Measurements from ENCODE around the gene CTNNAL1. TPM values are rescaled to one million over a fixed set of nuclear protein-coding genes. Genes with fewer than 3 reads are reported as not detected.

CTNNAL1 gene
- total RNA-seq, 2 donors from 2014 or later: 22.4 to 30.2 TPM

GRCh38 chr9:109051733-109052132 is 38.4 kb upstream of the CTNNAL1 start:
- intact Hi-C loops (cut with DNase I): no loop called here
- H3K27me3 ChIP-seq: no peaks in the 10 kb centered on the region
- no peaks in the 10 kb centered on the region for H3K4me1 ChIP-seq
- TF ChIP-seq, protein P1, sequence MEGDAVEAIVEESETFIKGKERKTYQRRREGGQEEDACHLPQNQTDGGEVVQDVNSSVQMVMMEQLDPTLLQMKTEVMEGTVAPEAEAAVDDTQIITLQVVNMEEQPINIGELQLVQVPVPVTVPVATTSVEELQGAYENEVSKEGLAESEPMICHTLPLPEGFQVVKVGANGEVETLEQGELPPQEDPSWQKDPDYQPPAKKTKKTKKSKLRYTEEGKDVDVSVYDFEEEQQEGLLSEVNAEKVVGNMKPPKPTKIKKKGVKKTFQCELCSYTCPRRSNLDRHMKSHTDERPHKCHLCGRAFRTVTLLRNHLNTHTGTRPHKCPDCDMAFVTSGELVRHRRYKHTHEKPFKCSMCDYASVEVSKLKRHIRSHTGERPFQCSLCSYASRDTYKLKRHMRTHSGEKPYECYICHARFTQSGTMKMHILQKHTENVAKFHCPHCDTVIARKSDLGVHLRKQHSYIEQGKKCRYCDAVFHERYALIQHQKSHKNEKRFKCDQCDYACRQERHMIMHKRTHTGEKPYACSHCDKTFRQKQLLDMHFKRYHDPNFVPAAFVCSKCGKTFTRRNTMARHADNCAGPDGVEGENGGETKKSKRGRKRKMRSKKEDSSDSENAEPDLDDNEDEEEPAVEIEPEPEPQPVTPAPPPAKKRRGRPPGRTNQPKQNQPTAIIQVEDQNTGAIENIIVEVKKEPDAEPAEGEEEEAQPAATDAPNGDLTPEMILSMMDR (IDR thresholded peaks at IDR 0.05): no peak
- H3K27ac ChIP-seq: no peak overlapping the region
- peaks cover 12% of the 10 kb centered on the region for H3K36me3 ChIP-seq
- H3K4me3 ChIP-seq: no peak overlapping the region
- DNase-seq: no peak
- no peak overlapping the region for H3K9ac ChIP-seq (ENCODE audit: low read depth in 2 of 2, low read length in 2 of 2)
- H3K9me3 ChIP-seq: no peaks in the 10 kb centered on the region

GRCh38 chr9:109050444-109050843 is 37.1 kb upstream of the CTNNAL1 start:
- H3K9ac ChIP-seq (ENCODE audit: low read depth in 2 of 2, low read length in 2 of 2): no peak overlapping the region
- no peaks in the 10 kb centered on the region for H3K4me1 ChIP-seq
- TF ChIP-seq, protein P1 (IDR thresholded peaks at IDR 0.05): no peak
- H3K27ac ChIP-seq: no peak overlapping the region
- H3K27me3 ChIP-seq: no peaks in the 10 kb centered on the region
- intact Hi-C loops (cut with DNase I): no loop called here
- no peaks in the 10 kb centered on the region for H3K9me3 ChIP-seq
- H3K36me3 ChIP-seq: peaks cover 12% of the 10 kb centered on the region
- no peak overlapping the region for H3K4me3 ChIP-seq
- DNase-seq: no peak

- Histone ChIP-seq H3K9ac (ENCODE audit: low read depth in 2 of 2, low read length in 2 of 2) (no peak overlapping the region), H3K4me3 (no peak overlapping the region), H3K27me3 (no peaks in the 10 kb centered on the region), H3K36me3 (peaks cover 12% of the 10 kb centered on the region), H3K9me3 (no peaks in the 10 kb centered on the region), H3K4me1 (no peaks in the 10 kb centered on the region), H3K27ac (no peak overlapping the region)
- no peak for DNase-seq
- intact Hi-C loops (cut with DNase I): no loop called here
- TF ChIP-seq, protein P1 (IDR thresholded peaks at IDR 0.05): no peak
Measured at GRCh38 chr9:109048822-109049221, 35.5 kb upstream of the CTNNAL1 start.

DNA sequence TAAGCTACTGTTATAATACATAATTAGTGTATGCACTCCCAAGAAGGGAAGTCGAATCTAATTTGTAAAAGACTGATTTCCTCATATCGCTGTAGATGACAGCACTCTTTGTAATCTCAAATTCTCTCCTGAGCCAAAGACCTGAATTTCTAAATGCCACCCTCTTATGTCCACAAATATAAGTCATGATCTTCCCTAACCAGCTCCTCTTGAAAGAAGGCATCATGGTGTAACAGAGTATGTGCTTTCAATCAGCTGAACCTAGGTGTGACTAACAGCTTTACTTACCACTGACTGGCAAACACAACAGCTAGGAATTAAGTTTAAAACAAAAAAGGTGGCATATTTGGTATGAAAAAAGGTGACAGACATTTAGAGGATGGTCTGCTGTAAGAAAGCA is 34.0 kb upstream of the CTNNAL1 start:
- TF ChIP-seq, protein P1 (IDR thresholded peaks at IDR 0.05): no peak
- peaks cover 4% of the 10 kb centered on the region for H3K36me3 ChIP-seq
- no peak overlapping the region for H3K4me3 ChIP-seq
- no peaks in the 10 kb centered on the region for H3K4me1 ChIP-seq
- H3K27me3 ChIP-seq: no peaks in the 10 kb centered on the region
- DNase-seq: no peak
- no peaks in the 10 kb centered on the region for H3K9me3 ChIP-seq
- H3K9ac ChIP-seq (ENCODE audit: low read depth in 2 of 2, low read length in 2 of 2): no peak overlapping the region
- intact Hi-C loops (cut with DNase I): no loop called here
- no peak overlapping the region for H3K27ac ChIP-seq

- no peaks in the 10 kb centered on the region for H3K27me3 ChIP-seq
- TF ChIP-seq, protein P1 (IDR thresholded peaks at IDR 0.05): no peak
- H3K9ac ChIP-seq (ENCODE audit: low read depth in 2 of 2, low read length in 2 of 2): no peak overlapping the region
- no peak overlapping the region for H3K4me3 ChIP-seq
- intact Hi-C loops (cut with DNase I): no loop called here
- no peak for DNase-seq
- H3K36me3 ChIP-seq: peaks cover 4% of the 10 kb centered on the region
- H3K9me3 ChIP-seq: no peaks in the 10 kb centered on the region
- no peak overlapping the region for H3K27ac ChIP-seq
- no peaks in the 10 kb centered on the region for H3K4me1 ChIP-seq
Measured at GRCh38 chr9:109046346-109046745, 33.0 kb upstream of the CTNNAL1 start.

DNA sequence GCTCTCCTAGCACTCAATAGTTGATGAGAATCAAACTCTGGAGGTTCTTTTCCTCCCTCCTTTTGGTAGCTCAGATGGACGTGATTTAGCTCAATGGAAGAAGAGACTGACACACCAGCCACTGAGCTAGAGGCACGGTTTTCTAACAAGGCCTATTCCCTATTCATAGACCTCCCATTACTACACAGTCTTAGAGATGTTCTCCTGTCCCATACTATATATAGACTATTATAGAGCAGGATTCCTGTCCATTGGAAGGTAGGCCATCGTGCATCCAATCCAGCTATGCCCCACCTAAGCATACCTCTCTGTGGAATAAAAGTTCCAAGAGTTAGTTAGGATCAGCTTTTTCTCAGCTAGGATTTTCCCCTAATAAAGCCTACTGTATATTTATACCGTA is 30.3 kb upstream of the CTNNAL1 start:
- TF ChIP-seq, protein P1 (IDR thresholded peaks at IDR 0.05): no peak
- Histone ChIP-seq H3K4me1 (no peaks in the 10 kb centered on the region), H3K27me3 (no peaks in the 10 kb centered on the region), H3K36me3 (peaks cover 4% of the 10 kb centered on the region), H3K9me3 (no peaks in the 10 kb centered on the region), H3K4me3 (no peak overlapping the region), H3K9ac (ENCODE audit: low read depth in 2 of 2, low read length in 2 of 2) (no peak overlapping the region), H3K27ac (no peak overlapping the region)
- intact Hi-C loops (cut with DNase I): no loop called here
- no peak for DNase-seq
